Right lobe of liver (tissue), 6 donors: ENCODE results near the gene TOMM70. TPM values are rescaled to one million over a fixed set of nuclear protein-coding genes. Genes with fewer than 3 reads are reported as not detected.
A peak's percentile ranks its signal among the peaks of the same experiment; 100 is the strongest.

ENCODE experiments used
- ATAC-seq, 4 donors: fragments of 200-7000 bp; cut with Tn5 transposase; one replicate each; pipeline ENCODE4 v1.9.1; 2020; ENCODE audit warnings: mild to moderate bottlenecking in 4 of 4, moderate library complexity in 4 of 4
- DNase-seq, 3 donors: peaks; one replicate each; pipeline ENCODE4 v3.0.0-alpha.2; 2020
- H3K27ac ChIP-seq, 3 donors: fragments of 200-600 bp; one replicate each; pipeline ENCODE4 v1.8.0; 2022
- H3K27me3 ChIP-seq, 2 donors: fragments of 200-600 bp; one replicate each; pipeline ENCODE4 v1.8.0; 2022
- H3K36me3 ChIP-seq, 4 donors: fragments of 200-600 bp; sonication (generic) in 1 of 4; one replicate each; pipeline versions ENCODE4 v1.5.1 to v1.8.0; 2017 to 2022; ENCODE audit warnings: control low read depth in 1 of 4
- H3K4me1 ChIP-seq, 4 donors: fragments of 200-600 bp; sonication (generic) in 1 of 4; one replicate each; pipeline versions ENCODE4 v1.5.1 to v1.8.0; 2017 to 2022; ENCODE audit warnings: control low read depth in 1 of 4
- H3K4me3 ChIP-seq, 3 donors: fragments of 200-600 bp; one replicate each; pipeline ENCODE4 v1.8.0; 2022
- H3K9me3 ChIP-seq, 4 donors: fragments of 200-600 bp; sonication (generic) in 1 of 4; one replicate each; pipeline versions ENCODE4 v1.5.1 to v1.8.0; 2017 to 2022; ENCODE audit warnings: control low read depth in 1 of 4
- POLR2A ChIP-seq: fragments of 450-650 bp; IDR thresholded peaks from one replicate; pipeline ENCODE4 v1.6.1; 2017; ENCODE audit warnings: antibody characterized with exemption, mild to moderate bottlenecking
- WGBS: methylation state at CpG from one replicate; pipeline ENCODE4 v1.1.6; 2018; ENCODE audit warnings: low coverage, low lambda C conversion rate; ENCODE audit not compliant: insufficient coverage; ENCODE audit errors: missing lambda C conversion rate; 5-methylcytosine and 5-hydroxymethylcytosine counted together
- intact Hi-C, 2 donors: fragments of 100-400 bp; cut with DNase I; formaldehyde crosslinking; loops; one replicate each; pipeline versions ENCODE4 v1.11.2 to v1.14.1; 2022
- total RNA-seq, 6 experiments: library from RNA; depleted of rRNA in 2 of 6; stranded (reverse); fragments of >200 nt in 2 of 6; fragmentation: NEBNext Ultra II Directional in 3 of 6; extraction: Animal tissue kit (Norgen Biotek cat#: 25700) in 3 of 6; gene quantifications; one replicate each; pipeline versions ENCODE4 v1.1.0 to v1.2.4, GENCODE V29; 2016 to 2023
- TF ChIP-seq, protein P1 (sequence below), 4 donors: fragments of 200-600 bp in 3 of 4; fragments of 450-650 bp in 1 of 4; IDR thresholded peaks; one replicate each; pipeline versions ENCODE4 v1.5.1 to v1.8.0; 2016 to 2022; ENCODE audit warnings: antibody characterized with exemption in 4 of 4, mild to moderate bottlenecking in 2 of 4
- donor health status: DM: no; HTN: yes; CAD: no.
- donor health status: DM: no; HTN: no; CAD: no.
- donor health status: DM: no; HTN: no; CAD: no.
- donor health status: DM: no; HTN: yes; CAD: no.
- donor health status: DM: no; HTN: yes; CAD: no.

TOMM70 gene
- total RNA-seq, 6 experiments from 2014 or later: 30.2 to 44.9 (median 39.6) TPM

GRCh38 chr3:100412912-100413590, 12.2 kb upstream of the TOMM70 start:
- no peak overlapping the region for H3K4me3 ChIP-seq
- ATAC-seq (no peak), DNase-seq (no peak)
- no peaks in the 10 kb centered on the region for H3K36me3 ChIP-seq
- no peaks in the 10 kb centered on the region for H3K9me3 ChIP-seq
- WGBS: 91% methylated on average over 4 of the region's 4 CpGs
- intact Hi-C loops: no loop called here
- no peaks in the 10 kb centered on the region for H3K4me1 ChIP-seq
- TF ChIP-seq, protein P1, sequence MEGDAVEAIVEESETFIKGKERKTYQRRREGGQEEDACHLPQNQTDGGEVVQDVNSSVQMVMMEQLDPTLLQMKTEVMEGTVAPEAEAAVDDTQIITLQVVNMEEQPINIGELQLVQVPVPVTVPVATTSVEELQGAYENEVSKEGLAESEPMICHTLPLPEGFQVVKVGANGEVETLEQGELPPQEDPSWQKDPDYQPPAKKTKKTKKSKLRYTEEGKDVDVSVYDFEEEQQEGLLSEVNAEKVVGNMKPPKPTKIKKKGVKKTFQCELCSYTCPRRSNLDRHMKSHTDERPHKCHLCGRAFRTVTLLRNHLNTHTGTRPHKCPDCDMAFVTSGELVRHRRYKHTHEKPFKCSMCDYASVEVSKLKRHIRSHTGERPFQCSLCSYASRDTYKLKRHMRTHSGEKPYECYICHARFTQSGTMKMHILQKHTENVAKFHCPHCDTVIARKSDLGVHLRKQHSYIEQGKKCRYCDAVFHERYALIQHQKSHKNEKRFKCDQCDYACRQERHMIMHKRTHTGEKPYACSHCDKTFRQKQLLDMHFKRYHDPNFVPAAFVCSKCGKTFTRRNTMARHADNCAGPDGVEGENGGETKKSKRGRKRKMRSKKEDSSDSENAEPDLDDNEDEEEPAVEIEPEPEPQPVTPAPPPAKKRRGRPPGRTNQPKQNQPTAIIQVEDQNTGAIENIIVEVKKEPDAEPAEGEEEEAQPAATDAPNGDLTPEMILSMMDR (IDR thresholded peaks at IDR 0.05): no peak
- TF ChIP-seq POLR2A: no peak
- no peak overlapping the region for H3K27ac ChIP-seq
- no peaks in the 10 kb centered on the region for H3K27me3 ChIP-seq

DNA sequence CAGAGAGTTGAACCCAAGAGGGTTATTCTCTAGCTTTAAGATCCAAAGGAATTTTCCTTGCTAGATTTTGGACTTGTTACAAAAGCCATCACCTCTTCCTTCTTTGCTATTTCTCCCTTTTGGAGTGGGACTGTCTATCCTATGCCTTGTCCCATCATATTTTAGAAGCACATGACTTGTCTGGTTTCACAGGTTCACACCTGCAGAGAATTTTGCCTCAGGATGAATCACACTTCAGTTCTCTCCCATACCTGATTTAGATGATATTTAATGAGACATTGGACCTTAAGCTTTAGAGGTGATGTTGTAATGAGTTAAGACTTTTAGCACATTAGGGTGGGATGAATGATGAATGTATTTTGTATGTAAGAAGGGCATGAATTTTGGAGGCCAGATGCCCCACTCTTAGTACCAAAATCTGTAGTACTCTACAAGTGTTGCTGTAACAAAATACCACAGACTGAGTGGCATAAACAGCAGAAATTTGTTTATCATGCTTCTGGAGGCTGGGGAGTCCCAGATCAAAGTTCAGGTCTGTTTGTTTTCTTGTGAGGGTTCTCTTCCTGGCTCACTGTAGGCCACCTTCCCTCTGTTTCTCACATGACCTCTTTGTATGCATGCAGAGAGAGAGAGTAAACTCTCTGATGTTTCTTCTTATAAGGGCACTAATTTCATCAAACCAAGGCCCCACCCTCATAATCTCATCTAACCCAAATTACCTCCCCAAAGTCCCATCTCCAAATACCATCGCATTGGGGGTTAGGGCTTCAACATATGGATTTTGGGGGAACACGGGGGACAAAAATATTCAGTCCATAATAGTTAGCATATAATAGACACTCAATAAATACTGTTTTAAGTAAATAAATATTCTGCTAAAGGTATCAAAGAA, 10.4 kb upstream of the TOMM70 start:
- H3K4me1 ChIP-seq: no peaks in the 10 kb centered on the region
- H3K36me3 ChIP-seq: no peaks in the 10 kb centered on the region
- intact Hi-C loops: no loop called here
- no peaks in the 10 kb centered on the region for H3K9me3 ChIP-seq
- no peak overlapping the region for H3K4me3 ChIP-seq
- no peak for TF ChIP-seq POLR2A
- ATAC-seq (peak; percentile 34 to 75 (median 46)), DNase-seq (no peak)
- no peak overlapping the region for H3K27ac ChIP-seq
- H3K27me3 ChIP-seq: no peaks in the 10 kb centered on the region
- 100% methylated on average over 2 of the region's 2 CpGs for WGBS

- TF ChIP-seq POLR2A: no peak
- TF ChIP-seq, protein P1 (IDR thresholded peaks at IDR 0.05): no peak
- Histone ChIP-seq H3K4me3 (no peak overlapping the region), H3K36me3 (no peaks in the 10 kb centered on the region), H3K4me1 (peaks cover 0 to 8% (median 0%) of the 10 kb centered on the region in 4 donors), H3K27me3 (no peaks in the 10 kb centered on the region), H3K9me3 (no peaks in the 10 kb centered on the region), H3K27ac (no peak overlapping the region)
- intact Hi-C loops: no loop called here
- DNase-seq (no peak), ATAC-seq (no peak)
- WGBS: 100% methylated on average over 1 of the region's 4 CpGs
Measured at GRCh38 chr3:100407977-100408532, 7.2 kb upstream of the TOMM70 start.

GRCh38 chr3:100407164-100407563, 6.3 kb upstream of the TOMM70 start:
- H3K9me3 ChIP-seq: no peaks in the 10 kb centered on the region
- H3K36me3 ChIP-seq: no peaks in the 10 kb centered on the region
- intact Hi-C loops: no loop called here
- H3K4me3 ChIP-seq: no peak overlapping the region
- TF ChIP-seq, protein P1 (IDR thresholded peaks at IDR 0.05): no peak
- no peak for TF ChIP-seq POLR2A
- DNase-seq (no peak), ATAC-seq (no peak)
- WGBS: 73% methylated on average over 2 of the region's 2 CpGs
- no peaks in the 10 kb centered on the region for H3K27me3 ChIP-seq
- no peak overlapping the region for H3K27ac ChIP-seq
- H3K4me1 ChIP-seq: peaks cover 0 to 8% (median 0%) of the 10 kb centered on the region in 4 donors

DNA sequence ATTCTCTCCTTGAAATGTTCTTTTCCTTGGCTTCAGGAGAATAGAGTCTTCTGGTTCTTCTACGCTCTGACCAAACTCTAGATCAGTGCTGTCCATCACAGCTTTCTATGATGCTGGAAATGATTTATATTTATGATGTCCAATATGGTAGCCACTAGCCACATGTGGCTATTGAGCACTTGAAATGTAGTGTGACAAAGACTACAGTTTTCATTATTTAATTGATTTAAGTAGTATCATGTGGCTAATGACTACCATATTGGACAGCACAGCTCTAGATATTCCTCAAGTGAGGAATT, 3.3 kb upstream of the TOMM70 start:
- ATAC-seq: no peak
- no peaks in the 10 kb centered on the region for H3K9me3 ChIP-seq
- no CpG with 5 or more reads among the region's 1 CpG for WGBS

More for the DNA sequence above, 3.3 kb upstream of the TOMM70 start:
- H3K27ac ChIP-seq: no peak overlapping the region
- intact Hi-C loops: no loop called here
- no peaks in the 10 kb centered on the region for H3K36me3 ChIP-seq
- TF ChIP-seq POLR2A: no peak
- TF ChIP-seq, protein P1 (IDR thresholded peaks at IDR 0.05): no peak
- no peak for DNase-seq
- no peaks in the 10 kb centered on the region for H3K27me3 ChIP-seq
- peaks cover 0 to 16% (median 0%) of the 10 kb centered on the region in 4 donors for H3K4me1 ChIP-seq
- no peak overlapping the region for H3K4me3 ChIP-seq
